Effector memory CD4-positive, alpha-beta T cell (primary cell): Measurements from ENCODE around the gene COL8A2.

Experiments used
- DNase-seq, 3 donors: peaks; one replicate each; pipeline ENCODE4 v3.0.0-alpha.2; 2020
- H3K27ac ChIP-seq: 2 replicates; pipeline ENCODE4 v1.7.0; 2013; ENCODE audit warnings: mild to moderate bottlenecking, low read length, moderate library complexity; ENCODE audit not compliant: insufficient read depth, poor library complexity, severe bottlenecking
- H3K27me3 ChIP-seq: replicated peaks from 2 replicates; pipeline ENCODE4 v1.7.0; 2013; ENCODE audit warnings: mild to moderate bottlenecking, low read length; ENCODE audit not compliant: insufficient read depth, control insufficient read depth, poor library complexity, severe bottlenecking
- H3K36me3 ChIP-seq: 2 replicates; pipeline ENCODE4 v1.7.0; 2013; ENCODE audit warnings: mild to moderate bottlenecking, low read length, moderate library complexity; ENCODE audit not compliant: control insufficient read depth, insufficient read depth
- H3K4me1 ChIP-seq: 2 replicates; pipeline ENCODE4 v1.7.0; 2013; ENCODE audit warnings: low read length, mild to moderate bottlenecking; ENCODE audit not compliant: control insufficient read depth, insufficient read depth, poor library complexity, severe bottlenecking
- H3K4me3 ChIP-seq: 2 replicates; pipeline ENCODE4 v1.7.0; 2013; ENCODE audit warnings: low read length, low read depth, mild to moderate bottlenecking; ENCODE audit not compliant: insufficient read depth, poor library complexity, severe bottlenecking
- H3K9me3 ChIP-seq: 2 replicates; pipeline ENCODE4 v1.7.0; 2013; ENCODE audit warnings: mild to moderate bottlenecking, low read length, moderate library complexity; ENCODE audit not compliant: control insufficient read depth

Gene COL8A2

GRCh38 chr1:36114371-36114770, 10.7 kb downstream of the COL8A2 start:
- no peaks in the 10 kb centered on the region for H3K36me3 ChIP-seq
- no peak for DNase-seq
- H3K27me3 ChIP-seq: no peaks in the 10 kb centered on the region
- peaks cover 1% of the 10 kb centered on the region for H3K4me1 ChIP-seq
- no peaks in the 10 kb centered on the region for H3K9me3 ChIP-seq
- no peak overlapping the region for H3K4me3 ChIP-seq
- H3K27ac ChIP-seq: no peak overlapping the region

GRCh38 chr1:36112823-36113222, 12.2 kb downstream of the COL8A2 start:
- Histone ChIP-seq H3K36me3 (no peaks in the 10 kb centered on the region), H3K4me1 (peaks cover 12% of the 10 kb centered on the region), H3K4me3 (no peak overlapping the region), H3K27ac (no peak overlapping the region), H3K27me3 (no peaks in the 10 kb centered on the region), H3K9me3 (no peaks in the 10 kb centered on the region)
- no peak for DNase-seq

- Histone ChIP-seq H3K36me3 (no peaks in the 10 kb centered on the region), H3K27me3 (no peaks in the 10 kb centered on the region), H3K4me1 (peaks cover 12% of the 10 kb centered on the region), H3K9me3 (no peaks in the 10 kb centered on the region), H3K4me3 (no peak overlapping the region), H3K27ac (no peak overlapping the region)
- DNase-seq: no peak
Observed at GRCh38 chr1:36111151-36111550, 13.9 kb downstream of the COL8A2 start.

- Histone ChIP-seq H3K27ac (no peak overlapping the region), H3K9me3 (no peaks in the 10 kb centered on the region), H3K4me3 (no peak overlapping the region), H3K4me1 (peaks cover 12% of the 10 kb centered on the region), H3K36me3 (no peaks in the 10 kb centered on the region), H3K27me3 (no peaks in the 10 kb centered on the region)
- DNase-seq: peak in 1 of 3 donors; percentile 7
Observed at GRCh38 chr1:36109041-36109679, 15.9 kb downstream of the COL8A2 start.

- no peak overlapping the region for H3K4me3 ChIP-seq
- peaks cover 12% of the 10 kb centered on the region for H3K4me1 ChIP-seq
Observed at GRCh38 chr1:36108314-36108713, 16.7 kb downstream of the COL8A2 start.

GRCh38 chr1:36107394-36107793, 17.6 kb downstream of the COL8A2 start:
- H3K4me3 ChIP-seq: no peak overlapping the region
- H3K27me3 ChIP-seq: no peaks in the 10 kb centered on the region
- H3K9me3 ChIP-seq: no peaks in the 10 kb centered on the region
- H3K4me1 ChIP-seq: peaks cover 12% of the 10 kb centered on the region
- H3K36me3 ChIP-seq: no peaks in the 10 kb centered on the region
- DNase-seq: no peak
- H3K27ac ChIP-seq: no peak overlapping the region

More at GRCh38 chr1:36108314-36108713, 16.7 kb downstream of the COL8A2 start:
- Histone ChIP-seq H3K36me3 (no peaks in the 10 kb centered on the region), H3K27me3 (no peaks in the 10 kb centered on the region), H3K9me3 (no peaks in the 10 kb centered on the region), H3K27ac (no peak overlapping the region)
- no peak for DNase-seq

- no peak for DNase-seq
- H3K4me3 ChIP-seq: no peak overlapping the region
- H3K9me3 ChIP-seq: no peaks in the 10 kb centered on the region
- no peaks in the 10 kb centered on the region for H3K27me3 ChIP-seq
- H3K27ac ChIP-seq: no peak overlapping the region
- H3K4me1 ChIP-seq: peaks cover 12% of the 10 kb centered on the region
- H3K36me3 ChIP-seq: no peaks in the 10 kb centered on the region
Observed at GRCh38 chr1:36106269-36106668, 18.8 kb downstream of the COL8A2 start.

GRCh38 chr1:36101546-36101945, 23.5 kb downstream of the COL8A2 start:
- no peak for DNase-seq
- Histone ChIP-seq H3K4me1 (peaks cover 8% of the 10 kb centered on the region), H3K27ac (no peak overlapping the region), H3K9me3 (no peaks in the 10 kb centered on the region), H3K4me3 (no peak overlapping the region), H3K27me3 (no peaks in the 10 kb centered on the region), H3K36me3 (peaks cover 2% of the 10 kb centered on the region)

- Histone ChIP-seq H3K4me3 (no peak overlapping the region), H3K4me1 (peaks cover 8% of the 10 kb centered on the region), H3K9me3 (no peaks in the 10 kb centered on the region), H3K27ac (no peak overlapping the region), H3K36me3 (peaks cover 14% of the 10 kb centered on the region), H3K27me3 (no peaks in the 10 kb centered on the region)
- no peak for DNase-seq
Observed at GRCh38 chr1:36100376-36100775, 24.6 kb downstream of the COL8A2 start.

GRCh38 chr1:36099681-36100341, 25.2 kb downstream of the COL8A2 start:
- peak; percentile 46 to 68 (median 51) for DNase-seq
- Histone ChIP-seq H3K4me1 (peaks cover 8% of the 10 kb centered on the region), H3K27me3 (no peaks in the 10 kb centered on the region), H3K4me3 (no peak overlapping the region), H3K9me3 (no peaks in the 10 kb centered on the region), H3K36me3 (peaks cover 18% of the 10 kb centered on the region), H3K27ac (no peak overlapping the region)
